ENCODE data around the gene TRAPPC10. TPM values are rescaled to one million over a fixed set of nuclear protein-coding genes. Genes with fewer than 3 reads are reported as not detected.
"Not testable (repeated sequence)": the region's sequence is repeated elsewhere in the genome, so short reads cannot be mapped to it uniquely, and the experiment has no call there.

Gene TRAPPC10
- total and polyA plus RNA-seq, 9 of the 15 experiments (the other 6 are each of a cell fraction or from before 2014, with no cell fraction given): 1.1 to 33.8 (median 24.3) TPM

DNA sequence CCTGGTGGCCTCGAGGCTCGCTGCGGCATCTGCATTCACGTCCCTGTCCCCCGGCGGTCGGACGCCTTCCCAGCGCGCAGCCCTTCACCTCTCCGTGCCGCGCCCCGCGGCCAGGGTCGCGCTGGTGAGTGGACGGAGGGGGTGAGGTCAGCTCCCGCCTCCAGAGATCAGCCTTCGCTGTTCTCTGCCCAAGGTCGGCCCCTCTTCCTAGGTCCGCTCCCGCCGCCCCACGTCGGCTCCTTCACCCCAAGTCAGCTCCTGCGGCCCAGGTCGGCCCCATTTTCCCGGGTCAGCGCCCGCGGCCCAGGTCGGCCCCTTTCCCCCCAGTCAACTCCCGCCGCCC, 121.6 kb downstream of the TRAPPC10 start:
- H3K4me2 ChIP-seq (ENCODE audit: insufficient read depth, low read length); DNase-seq (ENCODE audit: extremely low read depth in 1 of 4, low spot score in 3 of 4); H3K27me3 ChIP-seq (ENCODE audit: control insufficient read depth in 2 of 2, insufficient read depth in 2 of 2, low read length in 2 of 2); H3K4me1 ChIP-seq (replicated peaks in 1 of 2; ENCODE audit: control insufficient read depth in 2 of 2, insufficient read depth in 2 of 2, low read length in 2 of 2); CTCF ChIA-PET (ENCODE audit: low intra/inter-chr PET ratio); H3K36me3 ChIP-seq (ENCODE audit: control insufficient read depth, insufficient read depth, low read length); H3K9me3 ChIP-seq (replicated peaks; ENCODE audit: control insufficient read depth, insufficient read depth, low read depth, low read length); BruUV-seq (replicated peaks); H3K9me1 ChIP-seq (ENCODE audit: control insufficient read depth, insufficient read depth, low read length); FAIRE-seq; intact Hi-C loops (cut with micrococcal nuclease); H3K79me2 ChIP-seq (ENCODE audit: control insufficient read depth, insufficient read depth, low read length); H4K20me1 ChIP-seq (replicated peaks; ENCODE audit: control insufficient read depth, insufficient read depth, low read length); H2AFZ ChIP-seq (ENCODE audit: low read depth, low read length); H3K9ac ChIP-seq (ENCODE audit: insufficient read depth in 1 of 2, low read depth in 2 of 2, low read length in 2 of 2); H3K27ac ChIP-seq (ENCODE audit: extremely low read depth, low read depth, low read length); POLR2A ChIA-PET: not testable (repeated sequence)
- peak; percentile 26; the same call in 1 of the 2 replicates for TF ChIP-seq PHF8 (IDR thresholded peaks at IDR 0.05; ENCODE audit: borderline replicate concordance, low read length)
- 0 out of 2 replicates have a peak overlapping the region, but pooled peaks have one; percentile 28 for H3K4me3 ChIP-seq
- in situ Hi-C loops (cut with MboI): loop anchor here (25.0 kb wide), 1 partner anchor 346 kb away; the partner anchor contains the start of genes CSTB and RRP1
- WGBS (ENCODE audit: insufficient coverage, low coverage, missing lambda C conversion rate): no CpG with 5 or more reads among the region's 35 CpGs
- ATAC-seq: peak; percentile 64

DNA sequence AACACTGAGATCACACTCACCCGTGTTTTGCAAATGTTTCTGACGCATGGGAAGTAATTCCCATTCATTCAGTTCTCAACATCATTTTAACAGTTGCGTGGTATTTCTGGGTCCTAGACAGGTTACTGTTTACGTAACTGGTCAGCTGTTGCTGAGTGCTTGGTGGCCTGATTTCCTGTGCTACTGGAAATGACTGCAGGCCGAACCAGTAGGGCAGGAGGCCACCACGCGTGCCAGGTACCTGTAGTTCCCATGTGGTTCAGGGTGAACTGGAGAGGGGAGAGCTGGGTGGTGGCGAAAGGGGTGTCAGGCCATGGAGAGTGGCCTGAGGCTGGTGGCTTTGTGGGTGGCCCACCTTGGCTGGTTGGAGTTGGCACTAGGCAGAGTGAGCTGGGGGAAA, 122.6 kb downstream of the TRAPPC10 start:
- H3K4me3 ChIP-seq; H3K9me1 ChIP-seq (ENCODE audit: control insufficient read depth, insufficient read depth, low read length); H3K9ac ChIP-seq (ENCODE audit: insufficient read depth in 1 of 2, low read depth in 2 of 2, low read length in 2 of 2); H3K79me2 ChIP-seq (ENCODE audit: control insufficient read depth, insufficient read depth, low read length); H4K20me1 ChIP-seq (replicated peaks; ENCODE audit: control insufficient read depth, insufficient read depth, low read length); H3K27me3 ChIP-seq (ENCODE audit: control insufficient read depth in 2 of 2, insufficient read depth in 2 of 2, low read length in 2 of 2); POLR2A ChIA-PET; ATAC-seq; H2AFZ ChIP-seq (ENCODE audit: low read depth, low read length); H3K4me2 ChIP-seq (ENCODE audit: insufficient read depth, low read length); H3K36me3 ChIP-seq (ENCODE audit: control insufficient read depth, insufficient read depth, low read length); H3K4me1 ChIP-seq (replicated peaks in 1 of 2; ENCODE audit: control insufficient read depth in 2 of 2, insufficient read depth in 2 of 2, low read length in 2 of 2); H3K9me3 ChIP-seq (replicated peaks; ENCODE audit: control insufficient read depth, insufficient read depth, low read depth, low read length); H3K27ac ChIP-seq (ENCODE audit: extremely low read depth, low read depth, low read length); intact Hi-C loops (cut with micrococcal nuclease); DNase-seq (ENCODE audit: extremely low read depth in 1 of 4, low spot score in 3 of 4); CTCF ChIA-PET (ENCODE audit: low intra/inter-chr PET ratio): not testable (repeated sequence)
- TSS peak; percentile 78 for BruUV-seq (replicated peaks)
- WGBS (ENCODE audit: insufficient coverage, low coverage, missing lambda C conversion rate): no CpG with 5 or more reads among the region's 8 CpGs
- peak; percentile 77 for FAIRE-seq
- in situ Hi-C loops (cut with MboI): loop anchor here (25.0 kb wide), 1 partner anchor 347 kb away; the partner anchor contains the start of genes CSTB and RRP1

DNA sequence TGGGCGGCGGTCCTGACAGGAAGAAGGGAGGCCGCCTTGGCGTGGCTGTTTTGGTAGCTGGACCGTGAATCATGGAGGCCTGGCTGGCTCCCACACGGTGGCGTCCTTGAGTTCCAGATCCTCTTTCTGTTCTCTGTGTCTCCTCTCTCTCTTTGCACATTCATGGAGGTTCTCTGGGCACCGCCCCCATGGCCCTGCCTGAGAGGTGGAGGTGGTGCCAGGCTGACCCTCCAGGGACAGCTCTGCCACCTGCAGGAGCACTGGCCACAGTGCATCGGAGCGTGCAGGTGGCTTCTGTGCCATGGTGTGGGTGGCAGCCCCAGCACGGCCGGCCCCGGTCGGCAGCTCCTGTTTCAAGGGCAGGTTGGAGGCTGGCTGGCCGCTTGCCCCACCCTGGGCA, 125.9 kb downstream of the TRAPPC10 start:
- FAIRE-seq; DNase-seq (ENCODE audit: extremely low read depth in 1 of 4, low spot score in 3 of 4): not testable (repeated sequence)

More for the DNA sequence above, 125.9 kb downstream of the TRAPPC10 start:
- H3K79me2 ChIP-seq (ENCODE audit: control insufficient read depth, insufficient read depth, low read length); H3K9me3 ChIP-seq (replicated peaks; ENCODE audit: control insufficient read depth, insufficient read depth, low read depth, low read length); intact Hi-C loops (cut with micrococcal nuclease); H3K36me3 ChIP-seq (ENCODE audit: control insufficient read depth, insufficient read depth, low read length); H3K9ac ChIP-seq (ENCODE audit: insufficient read depth in 1 of 2, low read depth in 2 of 2, low read length in 2 of 2); H2AFZ ChIP-seq (ENCODE audit: low read depth, low read length); H3K9me1 ChIP-seq (ENCODE audit: control insufficient read depth, insufficient read depth, low read length); H3K4me1 ChIP-seq (replicated peaks in 1 of 2; ENCODE audit: control insufficient read depth in 2 of 2, insufficient read depth in 2 of 2, low read length in 2 of 2); H3K4me2 ChIP-seq (ENCODE audit: insufficient read depth, low read length); H3K27me3 ChIP-seq (ENCODE audit: control insufficient read depth in 2 of 2, insufficient read depth in 2 of 2, low read length in 2 of 2); H3K27ac ChIP-seq (ENCODE audit: extremely low read depth, low read depth, low read length); ATAC-seq; BruUV-seq (replicated peaks); POLR2A ChIA-PET; H4K20me1 ChIP-seq (replicated peaks; ENCODE audit: control insufficient read depth, insufficient read depth, low read length); CTCF ChIA-PET (ENCODE audit: low intra/inter-chr PET ratio); H3K4me3 ChIP-seq: not testable (repeated sequence)
- no CpG with 5 or more reads among the region's 15 CpGs for WGBS (ENCODE audit: insufficient coverage, low coverage, missing lambda C conversion rate)
- in situ Hi-C loops (cut with MboI): loop anchor here (25.0 kb wide), 1 partner anchor 351 kb away; the partner anchor contains the start of genes CSTB and RRP1

Data from K562 (cell line).